ENCODE data around the gene PCNX2.

The PCNX2 gene

GRCh38 chr1:232950197-232951176, 345.0 kb downstream of the PCNX2 start, which contains the start of gene NTPCR:
TSS of gene NTPCR (plus strand) at chr1:232950611. CDS start at chr1:232950711, 100 bp downstream.
- H3K9ac ChIP-seq (ENCODE audit: low read depth, low read length) = peak within 1 kb of the TSS; percentile 78
- H3K9me3 ChIP-seq (ENCODE audit: insufficient read depth, low read depth, low read length) = no peaks in the 10 kb centered on the region
- H3K4me3 ChIP-seq (ENCODE audit: low read length) = peak within 1 kb of the TSS; percentile 86
- H3K27ac ChIP-seq (ENCODE audit: low read length) = peak within 1 kb of the TSS; percentile 8
- 0 out of 2 replicates have a peak, but pooled peaks cover under 1% of the 10 kb centered on the region for H3K36me3 ChIP-seq (ENCODE audit: insufficient read depth, low read depth, low read length)
- peaks cover 32% of the 10 kb centered on the region for H3K4me1 ChIP-seq (ENCODE audit: insufficient read depth, low read length)
- H3K27me3 ChIP-seq (ENCODE audit: insufficient read depth, low read length) = no peaks in the 10 kb centered on the region

DNA sequence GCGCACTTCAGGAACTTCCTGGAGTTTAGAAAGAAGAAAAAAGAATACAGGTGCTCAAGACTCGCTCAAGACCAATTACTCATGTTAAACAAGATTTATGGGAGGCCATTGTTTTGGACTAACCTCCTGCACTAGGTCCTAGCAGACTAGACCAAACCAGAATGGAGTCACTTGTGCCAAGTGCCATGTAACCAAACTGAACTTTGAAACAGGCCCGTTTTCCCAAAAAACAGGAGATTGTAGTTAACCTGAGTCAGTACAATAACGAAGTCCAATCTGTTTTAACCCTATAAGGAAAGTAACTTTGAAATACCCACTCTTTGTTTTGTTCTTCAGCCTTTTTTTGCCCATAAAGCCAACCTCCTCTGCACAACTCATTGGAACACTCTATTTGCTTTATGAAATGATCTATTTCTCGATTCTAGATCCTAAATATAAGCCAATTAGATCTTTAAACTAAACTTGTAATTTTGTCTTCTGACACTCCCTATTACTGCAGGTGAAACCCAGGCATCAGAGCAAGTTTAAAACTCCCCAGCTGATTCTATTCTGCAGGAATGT, 345.8 kb downstream of the PCNX2 start:
- Histone ChIP-seq H3K36me3 (ENCODE audit: insufficient read depth, low read depth, low read length) (no peaks in the 10 kb centered on the region), H3K9ac (ENCODE audit: low read depth, low read length) (peak overlapping the region; percentile 78)

GRCh38 chr1:232944347-232944746, 351.2 kb downstream of the PCNX2 start:
- H3K9me3 ChIP-seq (ENCODE audit: insufficient read depth, low read depth, low read length) = no peaks in the 10 kb centered on the region
- no peak overlapping the region for H3K27ac ChIP-seq (ENCODE audit: low read length)
- no peak overlapping the region for H3K4me3 ChIP-seq (ENCODE audit: low read length)
- H3K9ac ChIP-seq (ENCODE audit: low read depth, low read length) = no peak overlapping the region
- no peaks in the 10 kb centered on the region for H3K36me3 ChIP-seq (ENCODE audit: insufficient read depth, low read depth, low read length)
- peaks cover 1% of the 10 kb centered on the region for H3K4me1 ChIP-seq (ENCODE audit: insufficient read depth, low read length)
- H3K27me3 ChIP-seq (ENCODE audit: insufficient read depth, low read length) = no peaks in the 10 kb centered on the region

More for the DNA sequence above, 345.8 kb downstream of the PCNX2 start:
- Histone ChIP-seq H3K4me3 (ENCODE audit: low read length) (peak overlapping the region; percentile 86), H3K9me3 (ENCODE audit: insufficient read depth, low read depth, low read length) (no peaks in the 10 kb centered on the region), H3K27ac (ENCODE audit: low read length) (peak overlapping the region; percentile 8), H3K4me1 (ENCODE audit: insufficient read depth, low read length) (peaks cover 32% of the 10 kb centered on the region), H3K27me3 (ENCODE audit: insufficient read depth, low read length) (no peaks in the 10 kb centered on the region)

DNA sequence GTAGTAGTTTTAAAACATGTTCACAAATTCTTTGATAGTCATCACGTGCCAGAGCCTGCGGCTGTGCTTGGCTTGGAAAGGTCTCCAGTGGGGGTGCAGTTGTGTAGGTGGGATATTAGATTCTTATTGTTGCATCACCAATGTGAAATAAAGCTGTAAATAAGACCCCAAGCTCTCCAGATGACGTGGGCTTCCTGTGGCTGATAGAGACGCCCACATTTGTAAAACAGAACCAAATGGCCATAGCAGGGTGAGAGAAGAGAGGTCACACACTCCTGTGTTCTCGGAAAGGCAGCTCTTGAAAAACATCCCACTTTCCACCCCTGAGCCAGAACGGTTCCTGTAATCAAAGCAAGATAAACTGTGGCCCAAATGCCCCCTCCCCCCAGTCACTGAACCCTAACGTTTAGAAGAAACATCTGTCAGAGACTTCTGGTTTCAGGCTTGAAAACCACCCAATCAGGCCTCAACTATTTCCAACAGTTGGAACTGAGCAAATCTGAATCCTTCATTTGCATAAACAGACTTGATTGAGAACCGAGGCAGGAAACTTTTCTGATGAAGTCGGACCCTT, 351.8 kb downstream of the PCNX2 start:
- no peak overlapping the region for H3K27ac ChIP-seq (ENCODE audit: low read length)
- H3K27me3 ChIP-seq (ENCODE audit: insufficient read depth, low read length) = no peaks in the 10 kb centered on the region
- no peak overlapping the region for H3K9ac ChIP-seq (ENCODE audit: low read depth, low read length)
- no peak overlapping the region for H3K4me3 ChIP-seq (ENCODE audit: low read length)
- H3K4me1 ChIP-seq (ENCODE audit: insufficient read depth, low read length) = no peaks in the 10 kb centered on the region
- H3K36me3 ChIP-seq (ENCODE audit: insufficient read depth, low read depth, low read length) = no peaks in the 10 kb centered on the region
- no peaks in the 10 kb centered on the region for H3K9me3 ChIP-seq (ENCODE audit: insufficient read depth, low read depth, low read length)

DNA sequence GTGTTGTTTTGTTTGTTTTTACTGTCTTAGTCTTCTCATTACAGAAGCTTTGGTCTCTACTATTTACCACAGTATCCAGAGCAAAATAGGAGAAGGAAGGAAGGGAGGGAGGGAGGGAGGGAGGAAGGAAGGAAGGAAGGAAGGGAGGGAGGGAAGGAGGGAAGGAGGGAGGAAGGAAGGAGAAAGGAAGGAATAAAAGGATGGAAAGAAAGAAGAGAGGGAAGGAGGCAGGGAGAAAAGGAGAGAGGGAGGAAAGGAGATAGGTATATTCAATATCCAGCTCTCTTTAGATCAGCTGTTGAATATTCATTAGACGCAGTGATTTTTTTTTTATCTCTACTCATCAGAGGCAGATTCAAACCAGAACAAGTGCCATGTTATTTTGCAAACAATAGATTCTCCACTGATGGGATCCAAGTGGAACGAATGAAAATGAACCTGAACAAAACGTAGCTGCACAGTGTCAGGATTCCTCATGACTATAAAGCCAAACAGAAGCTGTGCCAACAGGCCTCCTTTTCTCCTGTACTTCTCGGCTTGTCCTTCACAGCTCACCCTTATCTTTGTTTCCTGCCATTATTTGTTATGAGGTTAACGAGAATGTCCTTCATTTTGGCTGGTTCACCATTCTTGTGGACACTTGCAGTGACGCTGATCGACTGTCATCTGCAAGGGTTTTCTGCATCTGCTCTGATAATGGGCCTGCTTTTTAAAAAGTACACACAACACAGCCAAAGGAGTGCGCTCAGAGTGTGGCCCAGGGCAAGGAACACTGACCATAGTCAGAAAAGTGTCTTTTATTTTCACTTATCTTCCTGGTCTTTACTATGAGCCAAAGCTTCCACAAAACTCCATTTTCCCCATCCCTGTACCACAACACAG, 352.9 kb downstream of the PCNX2 start:
- Histone ChIP-seq H3K9ac (ENCODE audit: low read depth, low read length) (no peak overlapping the region), H3K4me1 (ENCODE audit: insufficient read depth, low read length) (no peaks in the 10 kb centered on the region), H3K4me3 (ENCODE audit: low read length) (no peak overlapping the region), H3K9me3 (ENCODE audit: insufficient read depth, low read depth, low read length) (no peaks in the 10 kb centered on the region), H3K27me3 (ENCODE audit: insufficient read depth, low read length) (no peaks in the 10 kb centered on the region), H3K27ac (ENCODE audit: low read length) (no peak overlapping the region), H3K36me3 (ENCODE audit: insufficient read depth, low read depth, low read length) (no peaks in the 10 kb centered on the region)

DNA sequence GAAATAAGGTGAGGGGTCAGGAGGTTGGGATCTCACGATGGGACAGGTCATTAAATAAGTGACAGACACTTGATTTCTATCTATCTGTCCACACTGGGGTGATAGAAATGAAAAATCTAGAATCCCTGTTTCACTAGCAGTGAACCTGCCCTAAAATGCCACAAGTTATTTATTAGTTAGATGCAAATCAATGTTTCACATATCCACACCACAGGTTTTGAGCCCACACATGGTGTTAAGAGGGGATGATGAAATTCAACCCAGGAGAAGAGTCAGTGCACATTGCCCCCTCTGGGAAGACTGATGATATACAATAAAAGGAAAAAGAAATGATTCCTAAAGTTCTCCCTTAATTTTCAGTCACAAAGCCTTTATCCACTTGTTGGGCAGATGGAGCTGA, 355.3 kb downstream of the PCNX2 start:
- H3K4me3 ChIP-seq (ENCODE audit: low read length) = no peak overlapping the region
- no peaks in the 10 kb centered on the region for H3K9me3 ChIP-seq (ENCODE audit: insufficient read depth, low read depth, low read length)
- no peaks in the 10 kb centered on the region for H3K36me3 ChIP-seq (ENCODE audit: insufficient read depth, low read depth, low read length)
- no peak overlapping the region for H3K9ac ChIP-seq (ENCODE audit: low read depth, low read length)
- no peaks in the 10 kb centered on the region for H3K27me3 ChIP-seq (ENCODE audit: insufficient read depth, low read length)
- H3K4me1 ChIP-seq (ENCODE audit: insufficient read depth, low read length) = no peaks in the 10 kb centered on the region
- H3K27ac ChIP-seq (ENCODE audit: low read length) = no peak overlapping the region

GRCh38 chr1:232939748-232940147, 355.8 kb downstream of the PCNX2 start:
- Histone ChIP-seq H3K4me1 (ENCODE audit: insufficient read depth, low read length) (no peaks in the 10 kb centered on the region), H3K27me3 (ENCODE audit: insufficient read depth, low read length) (no peaks in the 10 kb centered on the region), H3K9me3 (ENCODE audit: insufficient read depth, low read depth, low read length) (no peaks in the 10 kb centered on the region), H3K36me3 (ENCODE audit: insufficient read depth, low read depth, low read length) (no peaks in the 10 kb centered on the region), H3K27ac (ENCODE audit: low read length) (no peak overlapping the region), H3K9ac (ENCODE audit: low read depth, low read length) (no peak overlapping the region), H3K4me3 (ENCODE audit: low read length) (no peak overlapping the region)

DNA sequence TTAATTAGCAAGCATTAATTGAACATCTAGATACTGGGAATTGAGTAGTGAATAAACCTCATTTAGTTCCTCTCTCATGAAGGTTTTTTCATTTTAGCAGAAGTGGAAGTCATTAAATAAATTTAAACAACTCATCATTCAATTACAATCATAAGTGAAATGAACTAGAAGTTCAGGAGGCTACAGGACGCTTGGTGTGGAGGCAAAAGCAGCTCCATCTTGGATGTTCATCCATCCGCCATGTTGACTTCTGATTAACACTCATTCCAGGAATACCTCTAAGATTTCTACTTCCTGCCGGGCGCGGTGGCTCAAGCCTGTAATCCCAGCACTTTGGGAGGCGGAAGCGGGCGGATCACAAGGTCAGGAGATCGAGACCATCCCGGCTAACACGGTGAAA, 356.6 kb downstream of the PCNX2 start:
- Histone ChIP-seq H3K4me1 (ENCODE audit: insufficient read depth, low read length) (no peaks in the 10 kb centered on the region), H3K27ac (ENCODE audit: low read length) (no peak overlapping the region), H3K4me3 (ENCODE audit: low read length) (no peak overlapping the region), H3K36me3 (ENCODE audit: insufficient read depth, low read depth, low read length) (no peaks in the 10 kb centered on the region), H3K27me3 (ENCODE audit: insufficient read depth, low read length) (no peaks in the 10 kb centered on the region), H3K9me3 (ENCODE audit: insufficient read depth, low read depth, low read length) (no peaks in the 10 kb centered on the region), H3K9ac (ENCODE audit: low read depth, low read length) (no peak overlapping the region)

GRCh38 chr1:232937741-232938375, 357.7 kb downstream of the PCNX2 start:
- Histone ChIP-seq H3K27me3 (ENCODE audit: insufficient read depth, low read length) (no peaks in the 10 kb centered on the region), H3K9me3 (ENCODE audit: insufficient read depth, low read depth, low read length) (no peaks in the 10 kb centered on the region), H3K4me3 (ENCODE audit: low read length) (no peak overlapping the region), H3K36me3 (ENCODE audit: insufficient read depth, low read depth, low read length) (no peaks in the 10 kb centered on the region), H3K4me1 (ENCODE audit: insufficient read depth, low read length) (no peaks in the 10 kb centered on the region), H3K9ac (ENCODE audit: low read depth, low read length) (no peak overlapping the region), H3K27ac (ENCODE audit: low read length) (no peak overlapping the region)

GRCh38 chr1:232936941-232937340, 358.6 kb downstream of the PCNX2 start:
- no peak overlapping the region for H3K9ac ChIP-seq (ENCODE audit: low read depth, low read length)
- H3K27ac ChIP-seq (ENCODE audit: low read length) = no peak overlapping the region
- H3K27me3 ChIP-seq (ENCODE audit: insufficient read depth, low read length) = no peaks in the 10 kb centered on the region
- no peaks in the 10 kb centered on the region for H3K4me1 ChIP-seq (ENCODE audit: insufficient read depth, low read length)
- no peak overlapping the region for H3K4me3 ChIP-seq (ENCODE audit: low read length)
- H3K36me3 ChIP-seq (ENCODE audit: insufficient read depth, low read depth, low read length) = no peaks in the 10 kb centered on the region
- H3K9me3 ChIP-seq (ENCODE audit: insufficient read depth, low read depth, low read length) = no peaks in the 10 kb centered on the region
